Fibroblast of pulmonary artery (primary cell): Measurements from ENCODE around the gene FRMPD1.
A peak's percentile ranks its signal among the peaks of the same experiment; 100 is the strongest.
"Not testable (repeated sequence)": the region's sequence is repeated elsewhere in the genome, so short reads cannot be mapped to it uniquely, and the experiment has no call there.

Experiments used
- DNase-seq: peaks from one replicate; pipeline ENCODE4 v3.0.0-alpha.2; 2010; ENCODE audit warnings: low read depth
- H3K4me3 ChIP-seq: replicated peaks from 2 replicates; pipeline ENCODE4 v1.5.1; 2011; ENCODE audit warnings: low read depth, mild to moderate bottlenecking, control low read depth, low read length, moderate library complexity
- TF ChIP-seq, protein P1 (sequence below): IDR thresholded peaks from 2 replicates; pipeline ENCODE4 v1.5.1; 2011; ENCODE audit warnings: mild to moderate bottlenecking, control low read depth, low read length, inconsistent platforms; ENCODE audit errors: missing control alignments

Gene FRMPD1

DNA sequence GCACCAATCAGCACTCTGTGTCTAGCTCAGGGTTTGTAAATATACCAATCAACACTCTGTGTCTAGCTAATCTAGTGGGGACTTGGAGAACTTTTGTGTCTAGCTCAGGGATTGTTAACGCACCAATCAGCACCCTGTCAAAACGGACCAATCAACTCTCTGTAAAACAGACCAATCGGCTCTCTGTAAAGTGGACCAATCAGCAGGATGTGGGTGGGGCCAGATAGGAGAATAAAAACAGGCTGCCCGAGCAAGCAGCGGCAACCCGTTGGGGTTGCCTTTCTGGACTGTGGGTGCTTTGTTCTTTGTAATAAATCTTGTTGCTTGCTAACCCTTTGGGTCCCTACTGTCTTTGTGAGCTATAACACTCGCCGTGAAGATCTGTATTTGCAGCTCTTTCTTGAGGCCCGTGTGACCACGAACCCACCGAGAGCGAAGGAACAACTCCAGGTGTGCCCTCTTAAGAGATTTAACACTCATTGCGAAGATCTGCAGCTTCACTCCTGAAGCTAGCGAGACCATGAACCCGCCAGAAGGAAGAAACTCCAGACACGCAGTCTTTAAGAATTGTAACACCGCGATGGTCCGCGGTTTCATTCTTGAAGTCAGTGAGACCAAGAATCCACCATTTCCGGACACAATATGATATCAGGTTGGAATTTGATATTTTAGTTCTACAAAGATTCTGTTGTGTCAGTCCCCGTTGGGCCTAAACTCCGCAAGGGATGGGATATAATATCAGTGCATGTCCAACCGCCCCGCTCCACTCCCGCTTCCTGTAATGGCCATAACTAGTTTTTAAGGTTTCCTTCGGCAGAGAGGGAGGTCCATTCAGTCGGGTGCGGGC, 102.1 kb downstream of the FRMPD1 start:
- H3K4me3 ChIP-seq: peak overlapping the region; percentile 84
- DNase-seq: no peak
- TF ChIP-seq, protein P1, sequence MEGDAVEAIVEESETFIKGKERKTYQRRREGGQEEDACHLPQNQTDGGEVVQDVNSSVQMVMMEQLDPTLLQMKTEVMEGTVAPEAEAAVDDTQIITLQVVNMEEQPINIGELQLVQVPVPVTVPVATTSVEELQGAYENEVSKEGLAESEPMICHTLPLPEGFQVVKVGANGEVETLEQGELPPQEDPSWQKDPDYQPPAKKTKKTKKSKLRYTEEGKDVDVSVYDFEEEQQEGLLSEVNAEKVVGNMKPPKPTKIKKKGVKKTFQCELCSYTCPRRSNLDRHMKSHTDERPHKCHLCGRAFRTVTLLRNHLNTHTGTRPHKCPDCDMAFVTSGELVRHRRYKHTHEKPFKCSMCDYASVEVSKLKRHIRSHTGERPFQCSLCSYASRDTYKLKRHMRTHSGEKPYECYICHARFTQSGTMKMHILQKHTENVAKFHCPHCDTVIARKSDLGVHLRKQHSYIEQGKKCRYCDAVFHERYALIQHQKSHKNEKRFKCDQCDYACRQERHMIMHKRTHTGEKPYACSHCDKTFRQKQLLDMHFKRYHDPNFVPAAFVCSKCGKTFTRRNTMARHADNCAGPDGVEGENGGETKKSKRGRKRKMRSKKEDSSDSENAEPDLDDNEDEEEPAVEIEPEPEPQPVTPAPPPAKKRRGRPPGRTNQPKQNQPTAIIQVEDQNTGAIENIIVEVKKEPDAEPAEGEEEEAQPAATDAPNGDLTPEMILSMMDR: no peak

DNA sequence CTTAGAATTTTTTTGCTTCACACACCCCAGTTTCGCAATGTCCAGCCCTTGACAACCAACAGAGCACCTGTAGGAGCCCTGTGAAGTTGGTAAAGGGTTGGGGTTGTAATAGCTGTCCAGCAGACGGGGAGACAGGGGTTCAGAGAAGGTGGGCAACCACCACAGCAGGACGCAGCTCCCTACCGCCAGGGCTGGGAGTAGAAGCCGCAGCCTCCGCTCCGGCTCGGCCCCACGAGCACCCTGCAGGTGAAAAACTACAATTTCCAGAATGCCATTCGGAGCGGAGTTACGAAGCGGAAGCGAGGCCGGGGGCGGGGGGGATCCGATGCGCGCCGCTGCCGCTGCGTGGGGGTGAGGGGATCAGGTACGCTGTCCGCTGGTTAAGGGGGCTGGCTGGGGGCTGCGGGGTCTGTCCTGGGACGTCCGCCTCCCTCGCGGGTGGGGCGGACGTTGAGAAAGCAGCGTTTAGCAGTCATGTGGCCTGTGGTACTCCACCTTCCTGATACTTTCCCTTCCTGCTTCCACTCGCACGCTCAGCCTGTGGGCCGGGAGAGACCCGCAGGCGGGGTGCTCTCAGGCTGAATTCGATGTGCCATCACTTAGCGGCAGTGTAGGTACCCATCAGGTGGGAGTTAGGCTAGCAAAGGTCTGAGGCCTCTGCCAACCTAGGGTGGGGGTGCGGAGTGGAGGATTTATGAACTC, 102.9 kb downstream of the FRMPD1 start, which contains the start of gene TRMT10B:
TSS of gene TRMT10B (plus strand) at position 317 of the 702 bp plus-strand sequence. CDS start 8,127 bp downstream, outside the sequence.
- TF ChIP-seq, protein P1: no peak

DNA sequence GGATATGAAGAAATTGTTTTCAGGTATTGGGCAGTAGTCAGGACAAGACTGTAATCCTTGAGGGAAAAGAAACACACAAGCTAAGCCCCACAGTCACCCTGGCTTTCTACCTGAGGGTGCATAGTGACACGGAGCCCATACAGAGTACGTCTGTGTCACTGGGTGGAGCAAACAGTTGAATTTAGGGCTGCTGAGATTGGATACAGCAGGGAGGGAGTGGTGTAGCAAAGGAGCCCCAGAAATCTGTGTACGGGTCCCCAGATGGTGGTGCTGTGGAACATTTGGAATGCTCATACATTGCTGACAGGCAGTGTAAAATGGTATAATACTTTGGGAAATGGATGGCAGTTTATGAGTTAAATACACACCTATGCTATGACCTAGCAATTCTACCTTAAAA, 108.0 kb downstream of the FRMPD1 start:
- H3K4me3 ChIP-seq: no peak overlapping the region
- TF ChIP-seq, protein P1: no peak
- no peak for DNase-seq

More for the DNA sequence above, 102.9 kb downstream of the FRMPD1 start, which contains the start of gene TRMT10B:
- peak; percentile 75 for DNase-seq
- peak within 1 kb of the TSS; percentile 84 for H3K4me3 ChIP-seq

DNA sequence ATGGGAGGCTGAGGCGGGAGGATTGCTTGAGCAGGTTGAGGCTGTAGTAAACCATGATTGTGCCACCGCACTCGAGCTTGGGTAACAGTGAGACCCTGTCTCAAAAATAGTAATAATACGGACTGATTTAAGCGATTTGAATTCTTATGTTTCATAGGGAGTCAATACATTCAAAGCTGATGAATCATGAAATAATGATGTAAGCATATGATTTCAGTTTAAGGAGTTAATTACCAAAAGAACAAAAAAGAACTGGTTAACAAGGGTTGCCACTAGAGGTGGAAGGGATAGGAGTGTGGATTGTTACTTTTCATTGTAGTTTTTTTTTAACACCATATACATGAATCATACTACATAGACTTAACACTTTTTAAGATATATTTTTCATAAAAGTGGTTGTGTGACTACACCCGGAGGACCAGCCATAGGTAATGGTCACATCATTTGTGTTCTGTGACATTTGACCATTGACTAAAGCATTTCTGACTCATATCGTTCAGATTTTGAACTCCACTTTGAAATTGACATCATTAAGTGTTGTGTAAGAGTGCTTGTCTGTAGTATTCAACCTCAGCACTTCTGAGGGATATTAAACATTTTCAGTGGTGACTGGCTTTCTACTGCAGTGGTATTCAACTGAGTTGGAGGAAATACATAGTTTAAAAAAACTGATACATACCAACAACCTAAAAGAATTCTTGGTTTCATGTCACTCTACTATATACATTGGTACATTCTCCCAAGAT, 109.8 kb downstream of the FRMPD1 start:
- peak; percentile 53 for DNase-seq
- H3K4me3 ChIP-seq: no peak overlapping the region
- TF ChIP-seq, protein P1: no peak

DNA sequence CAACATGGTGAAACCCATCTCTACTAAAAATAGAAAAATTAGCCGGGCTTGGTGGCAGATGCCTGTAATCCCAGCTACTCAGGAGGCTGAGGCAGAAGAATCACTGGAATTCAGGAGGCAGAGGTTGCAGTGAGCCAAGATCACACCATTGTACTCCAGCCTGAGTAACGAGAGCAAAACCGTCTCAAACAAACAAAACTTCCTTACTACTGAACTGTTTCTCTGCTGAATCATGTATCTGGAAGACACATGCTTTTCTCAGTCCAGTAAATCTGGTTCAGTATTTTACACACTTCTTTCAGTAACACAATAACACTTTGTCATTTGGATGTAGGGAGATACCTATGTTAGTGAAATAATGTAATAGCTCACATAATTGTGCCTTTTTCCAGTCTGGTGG, 110.8 kb downstream of the FRMPD1 start:
- TF ChIP-seq, protein P1: no peak
- no peak overlapping the region for H3K4me3 ChIP-seq
- peak; percentile 60 for DNase-seq

DNA sequence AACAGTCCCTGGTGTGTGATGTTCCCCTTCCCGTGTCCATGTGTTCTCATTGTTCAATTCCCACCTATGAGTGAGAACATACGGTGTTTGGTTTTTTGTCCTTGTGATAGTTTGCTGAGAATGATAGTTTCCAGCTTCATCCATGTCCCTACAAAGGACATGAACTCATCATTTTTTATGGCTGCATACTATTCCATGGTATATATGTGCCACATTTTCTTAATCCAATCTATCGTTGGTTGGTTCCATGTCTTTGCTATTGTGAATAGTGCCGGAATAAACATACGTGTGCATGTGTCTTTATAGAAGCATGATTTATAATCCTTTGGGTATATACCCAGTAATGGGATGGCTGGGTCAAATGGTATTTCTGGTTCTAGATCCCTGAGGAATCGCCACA, 114.5 kb downstream of the FRMPD1 start:
- DNase-seq, H3K4me3 ChIP-seq: not testable (repeated sequence)

DNA sequence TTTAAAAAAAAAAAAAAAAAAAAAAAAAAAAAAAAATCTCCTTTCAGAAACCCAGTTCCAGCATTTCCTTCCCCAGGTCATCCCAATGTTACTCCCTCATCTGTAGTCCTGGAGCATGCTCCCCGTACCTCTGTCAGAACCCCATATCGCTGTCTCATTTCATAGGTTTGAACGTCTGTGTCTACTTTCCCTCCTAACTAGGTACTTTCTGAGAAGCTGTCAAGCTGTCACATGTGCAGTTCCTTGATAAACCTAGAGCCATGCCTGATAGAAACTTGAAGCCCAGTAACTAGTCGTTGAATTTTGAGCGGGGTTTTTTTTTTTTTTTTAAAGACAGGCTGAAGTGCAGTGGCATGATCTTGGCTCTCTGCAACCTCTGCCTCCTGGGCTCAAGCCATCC, 118.6 kb downstream of the FRMPD1 start:
- no peak overlapping the region for H3K4me3 ChIP-seq
- no peak for DNase-seq
- TF ChIP-seq, protein P1: no peak
